NB4 (cell line): ENCODE results near the gene ZSCAN31.
"Not testable (repeated sequence)": the region's sequence is repeated elsewhere in the genome, so short reads cannot be mapped to it uniquely, and the experiment has no call there.

Source experiments
- DNase-seq: peaks from one replicate; pipeline ENCODE4 v3.0.0; 2010; ENCODE audit warnings: low read depth
- H3K4me3 ChIP-seq: one replicate; pipeline ENCODE4 v1.5.1; 2011; ENCODE audit warnings: mild to moderate bottlenecking, low read depth, low read length, moderate library complexity
- MYC ChIP-seq: IDR thresholded peaks from 2 replicates; pipeline ENCODE4 v1.6.1; 2011; ENCODE audit warnings: low read depth, low read length
- POLR2A ChIP-seq: IDR thresholded peaks from 2 replicates; pipeline ENCODE4 v1.6.1; 2011; ENCODE audit warnings: mild to moderate bottlenecking; ENCODE audit not compliant: insufficient read length; ENCODE audit errors: extremely low read depth
- TF ChIP-seq, protein P1 (sequence below): IDR thresholded peaks from one replicate; pipeline ENCODE4 v1.5.1; 2012; ENCODE audit warnings: low read depth, low read length
- TF ChIP-seq, protein P2 (sequence below): IDR thresholded peaks from 2 replicates; pipeline ENCODE4 v1.6.1; 2011; ENCODE audit warnings: low read depth, low read length

ZSCAN31 gene

DNA sequence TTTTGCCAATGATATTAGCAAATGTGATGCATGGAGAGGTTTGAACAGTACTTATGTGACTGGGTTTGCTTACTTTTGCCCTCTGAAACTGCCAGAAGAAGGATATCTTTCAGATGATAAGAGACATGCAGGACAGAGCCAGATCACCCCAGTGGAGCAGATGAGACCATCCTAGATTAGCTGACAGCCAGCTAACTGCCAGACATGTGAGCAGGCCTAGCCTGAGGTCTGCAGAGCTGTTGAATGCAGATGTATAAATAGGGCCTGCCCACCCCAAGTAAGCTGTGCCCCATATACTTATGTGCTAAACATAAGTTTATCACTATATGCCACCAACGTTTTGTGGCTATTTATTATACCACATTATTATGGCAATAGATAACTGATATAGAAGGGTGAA is 5.9 kb downstream of the ZSCAN31 start:
- no peak for TF ChIP-seq POLR2A
- no peak for TF ChIP-seq MYC
- TF ChIP-seq, protein P1, sequence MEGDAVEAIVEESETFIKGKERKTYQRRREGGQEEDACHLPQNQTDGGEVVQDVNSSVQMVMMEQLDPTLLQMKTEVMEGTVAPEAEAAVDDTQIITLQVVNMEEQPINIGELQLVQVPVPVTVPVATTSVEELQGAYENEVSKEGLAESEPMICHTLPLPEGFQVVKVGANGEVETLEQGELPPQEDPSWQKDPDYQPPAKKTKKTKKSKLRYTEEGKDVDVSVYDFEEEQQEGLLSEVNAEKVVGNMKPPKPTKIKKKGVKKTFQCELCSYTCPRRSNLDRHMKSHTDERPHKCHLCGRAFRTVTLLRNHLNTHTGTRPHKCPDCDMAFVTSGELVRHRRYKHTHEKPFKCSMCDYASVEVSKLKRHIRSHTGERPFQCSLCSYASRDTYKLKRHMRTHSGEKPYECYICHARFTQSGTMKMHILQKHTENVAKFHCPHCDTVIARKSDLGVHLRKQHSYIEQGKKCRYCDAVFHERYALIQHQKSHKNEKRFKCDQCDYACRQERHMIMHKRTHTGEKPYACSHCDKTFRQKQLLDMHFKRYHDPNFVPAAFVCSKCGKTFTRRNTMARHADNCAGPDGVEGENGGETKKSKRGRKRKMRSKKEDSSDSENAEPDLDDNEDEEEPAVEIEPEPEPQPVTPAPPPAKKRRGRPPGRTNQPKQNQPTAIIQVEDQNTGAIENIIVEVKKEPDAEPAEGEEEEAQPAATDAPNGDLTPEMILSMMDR, result no peak
- TF ChIP-seq, protein P2, sequence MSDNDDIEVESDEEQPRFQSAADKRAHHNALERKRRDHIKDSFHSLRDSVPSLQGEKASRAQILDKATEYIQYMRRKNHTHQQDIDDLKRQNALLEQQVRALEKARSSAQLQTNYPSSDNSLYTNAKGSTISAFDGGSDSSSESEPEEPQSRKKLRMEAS, result no peak
- no peak for DNase-seq
- no peak overlapping the region for H3K4me3 ChIP-seq

DNA sequence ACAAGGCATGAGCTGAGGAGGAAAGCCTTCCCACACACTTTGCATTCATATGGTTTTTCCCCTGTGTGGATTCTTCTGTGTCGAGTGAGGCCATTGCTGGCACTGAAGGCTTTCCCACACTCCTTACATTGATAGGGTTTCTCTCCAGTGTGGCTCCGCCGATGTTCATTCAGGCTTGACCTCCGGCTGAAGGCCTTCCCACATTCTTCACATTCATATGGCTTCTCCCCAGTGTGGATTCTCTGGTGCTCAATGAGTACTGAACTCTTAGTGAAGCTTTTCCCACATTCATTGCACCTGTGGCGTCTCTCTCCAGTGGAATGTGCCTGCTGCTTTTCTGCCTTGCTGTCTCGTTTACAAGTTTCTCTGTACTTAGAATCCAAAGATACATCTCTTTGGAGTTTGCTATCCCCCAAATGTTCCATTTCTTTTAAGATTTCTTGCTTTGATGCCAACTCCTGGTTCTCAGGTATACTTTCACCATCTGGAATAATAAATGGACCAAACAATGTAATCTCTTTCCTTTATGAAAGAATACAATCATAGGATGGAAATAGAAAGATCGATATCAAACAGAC is 9.5 kb downstream of the ZSCAN31 start:
- no peak for DNase-seq
- H3K4me3 ChIP-seq, result no peak overlapping the region
- TF ChIP-seq, protein P2, result no peak
- TF ChIP-seq MYC (no peak), POLR2A (no peak)
- TF ChIP-seq, protein P1, result no peak

DNA sequence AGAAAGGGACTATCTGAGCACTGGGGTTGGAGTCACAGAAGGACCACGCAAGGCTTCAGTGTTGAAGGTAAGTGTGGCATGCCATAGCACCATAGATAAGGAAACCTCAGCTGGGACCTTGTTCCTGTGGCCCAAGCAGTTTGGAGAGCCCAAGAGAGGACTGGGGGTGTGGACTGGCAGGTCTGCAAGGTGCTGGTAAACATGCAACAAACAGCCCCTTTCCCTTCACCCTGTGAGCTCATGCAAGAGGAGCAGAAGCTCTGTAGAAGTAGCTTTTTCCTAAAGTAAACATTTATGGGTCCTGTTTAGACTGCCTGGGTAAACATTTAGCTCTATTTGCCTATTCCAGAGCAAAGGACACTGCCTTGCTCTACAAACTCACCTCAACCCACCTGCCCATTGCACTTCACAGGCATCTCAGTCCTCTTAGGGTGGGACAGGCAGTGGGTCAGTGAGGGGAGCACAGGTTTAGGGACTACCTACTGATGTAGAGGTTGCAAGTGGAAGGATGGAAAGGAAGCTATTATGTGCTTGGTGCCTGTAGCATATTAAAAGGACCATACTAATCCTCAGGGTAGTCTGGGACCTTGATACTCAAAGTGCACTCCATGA is 12.0 kb downstream of the ZSCAN31 start:
- TF ChIP-seq MYC, result no peak
- TF ChIP-seq, protein P2, result no peak
- no peak for TF ChIP-seq POLR2A
- TF ChIP-seq, protein P1, result no peak

DNA sequence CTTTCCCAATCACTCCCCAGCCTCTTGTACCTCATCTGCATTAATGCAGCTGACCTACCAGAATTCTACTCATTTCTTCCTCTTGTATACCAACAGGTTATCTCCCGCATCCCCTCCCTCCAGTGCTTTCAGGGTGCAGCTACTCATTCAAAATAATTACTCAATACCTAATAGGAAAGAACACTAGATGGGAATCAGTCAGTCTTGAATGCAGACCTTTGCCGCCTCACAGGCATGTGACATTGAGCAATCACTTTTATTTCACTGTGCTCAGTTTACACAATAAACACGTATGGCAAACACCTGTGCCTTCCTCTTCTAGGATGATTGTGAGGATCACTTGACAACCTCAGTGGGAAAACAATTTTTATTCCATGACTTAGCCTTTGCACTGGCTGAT is 13.3 kb downstream of the ZSCAN31 start:
- TF ChIP-seq, protein P2, result no peak
- TF ChIP-seq, protein P1, result no peak
- TF ChIP-seq MYC (no peak), POLR2A (no peak)
- no peak for DNase-seq

More for the DNA sequence above, 12.0 kb downstream of the ZSCAN31 start:
- DNase-seq, result no peak
- no peak overlapping the region for H3K4me3 ChIP-seq

DNA sequence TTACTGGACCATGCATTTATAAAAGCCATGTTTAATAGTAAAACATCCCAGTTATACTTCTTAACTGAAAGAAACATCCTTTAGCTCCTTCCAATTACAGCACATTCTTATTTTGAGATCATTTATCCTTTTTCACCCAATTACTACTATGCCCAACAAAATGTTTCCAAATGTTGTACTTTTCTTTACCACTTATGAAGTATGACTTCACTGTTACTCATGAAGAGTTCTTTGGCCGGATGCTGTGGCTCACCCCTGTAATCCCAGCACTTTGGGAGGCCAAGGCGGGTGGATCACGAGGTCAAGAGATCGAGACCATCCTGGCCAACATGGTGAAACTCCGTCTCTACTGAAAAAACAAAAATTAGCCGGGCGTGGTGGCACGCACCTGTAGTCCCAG is 18.1 kb downstream of the ZSCAN31 start:
- DNase-seq, H3K4me3 ChIP-seq: not testable (repeated sequence)

More for the DNA sequence above, 13.3 kb downstream of the ZSCAN31 start:
- H3K4me3 ChIP-seq, result no peak overlapping the region

DNA sequence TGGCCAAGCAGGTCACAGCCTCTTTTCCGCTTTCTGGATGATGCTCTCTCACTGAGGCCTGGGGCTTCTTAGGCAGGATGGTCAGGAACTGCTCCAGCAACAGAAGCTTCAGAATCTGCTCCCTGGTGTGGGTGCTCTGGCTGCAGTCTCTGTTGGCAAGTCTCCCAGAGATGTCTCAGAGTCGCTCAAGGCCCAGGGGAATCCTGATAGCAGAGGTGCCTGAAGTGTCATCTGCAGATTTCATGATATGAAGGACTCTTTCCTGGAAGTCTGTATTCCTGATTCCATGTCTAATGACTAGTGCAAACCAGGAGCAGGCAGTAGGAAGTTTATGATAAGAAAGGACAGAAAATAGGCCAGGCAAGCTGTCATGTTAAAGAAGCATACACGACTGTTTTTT is 20.3 kb downstream of the ZSCAN31 start:
- DNase-seq, result no peak
- no peak overlapping the region for H3K4me3 ChIP-seq
- TF ChIP-seq, protein P2, result no peak
- TF ChIP-seq POLR2A (no peak), MYC (no peak)
- TF ChIP-seq, protein P1, result no peak
